Measurements from ENCODE around the gene EZR.

DNA sequence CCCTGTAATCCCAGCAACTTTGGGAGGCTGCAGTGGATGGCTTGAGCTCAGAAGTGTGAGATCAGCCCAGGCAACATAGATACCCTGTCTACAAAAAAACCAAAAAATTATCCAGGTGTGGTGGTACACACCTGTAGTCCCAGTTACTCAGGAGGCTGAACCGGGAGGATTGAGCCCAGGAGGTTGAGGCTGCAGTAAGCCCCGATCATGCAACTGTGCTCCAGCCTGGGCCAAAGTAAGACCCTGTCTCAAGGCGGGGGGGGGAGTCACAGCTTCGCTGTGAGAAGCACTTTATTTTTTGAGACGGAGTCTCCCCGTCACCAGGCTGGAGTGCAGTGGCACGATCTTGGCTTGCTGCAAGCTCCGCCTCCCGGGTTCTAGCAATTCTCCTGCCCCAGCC is 54.2 kb downstream of the EZR start:
- TF ChIP-seq, protein P1, sequence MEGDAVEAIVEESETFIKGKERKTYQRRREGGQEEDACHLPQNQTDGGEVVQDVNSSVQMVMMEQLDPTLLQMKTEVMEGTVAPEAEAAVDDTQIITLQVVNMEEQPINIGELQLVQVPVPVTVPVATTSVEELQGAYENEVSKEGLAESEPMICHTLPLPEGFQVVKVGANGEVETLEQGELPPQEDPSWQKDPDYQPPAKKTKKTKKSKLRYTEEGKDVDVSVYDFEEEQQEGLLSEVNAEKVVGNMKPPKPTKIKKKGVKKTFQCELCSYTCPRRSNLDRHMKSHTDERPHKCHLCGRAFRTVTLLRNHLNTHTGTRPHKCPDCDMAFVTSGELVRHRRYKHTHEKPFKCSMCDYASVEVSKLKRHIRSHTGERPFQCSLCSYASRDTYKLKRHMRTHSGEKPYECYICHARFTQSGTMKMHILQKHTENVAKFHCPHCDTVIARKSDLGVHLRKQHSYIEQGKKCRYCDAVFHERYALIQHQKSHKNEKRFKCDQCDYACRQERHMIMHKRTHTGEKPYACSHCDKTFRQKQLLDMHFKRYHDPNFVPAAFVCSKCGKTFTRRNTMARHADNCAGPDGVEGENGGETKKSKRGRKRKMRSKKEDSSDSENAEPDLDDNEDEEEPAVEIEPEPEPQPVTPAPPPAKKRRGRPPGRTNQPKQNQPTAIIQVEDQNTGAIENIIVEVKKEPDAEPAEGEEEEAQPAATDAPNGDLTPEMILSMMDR (IDR thresholded peaks at IDR 0.05) = no peak
- TF ChIP-seq POLR2A (IDR thresholded peaks at IDR 0.05) = no peak
